HG03460 (cell line): ENCODE data around the gene CYP2A7.
"Not testable (repeated sequence)": the region's sequence is repeated elsewhere in the genome, so short reads cannot be mapped to it uniquely, and the experiment has no call there.

Experiments used
- ATAC-seq: cut with Tn5 transposase; IDR thresholded peaks from one replicate; pipeline ENCODE4 v1.9.1; 2021; ENCODE audit not compliant: unreplicated experiment

CYP2A7 gene, protein sequence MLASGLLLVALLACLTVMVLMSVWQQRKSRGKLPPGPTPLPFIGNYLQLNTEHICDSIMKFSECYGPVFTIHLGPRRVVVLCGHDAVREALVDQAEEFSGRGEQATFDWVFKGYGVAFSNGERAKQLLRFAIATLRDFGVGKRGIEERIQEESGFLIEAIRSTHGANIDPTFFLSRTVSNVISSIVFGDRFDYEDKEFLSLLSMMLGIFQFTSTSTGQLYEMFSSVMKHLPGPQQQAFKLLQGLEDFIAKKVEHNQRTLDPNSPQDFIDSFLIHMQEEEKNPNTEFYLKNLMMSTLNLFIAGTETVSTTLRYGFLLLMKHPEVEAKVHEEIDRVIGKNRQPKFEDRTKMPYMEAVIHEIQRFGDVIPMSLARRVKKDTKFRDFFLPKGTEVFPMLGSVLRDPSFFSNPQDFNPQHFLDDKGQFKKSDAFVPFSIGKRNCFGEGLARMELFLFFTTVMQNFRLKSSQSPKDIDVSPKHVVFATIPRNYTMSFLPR

DNA sequence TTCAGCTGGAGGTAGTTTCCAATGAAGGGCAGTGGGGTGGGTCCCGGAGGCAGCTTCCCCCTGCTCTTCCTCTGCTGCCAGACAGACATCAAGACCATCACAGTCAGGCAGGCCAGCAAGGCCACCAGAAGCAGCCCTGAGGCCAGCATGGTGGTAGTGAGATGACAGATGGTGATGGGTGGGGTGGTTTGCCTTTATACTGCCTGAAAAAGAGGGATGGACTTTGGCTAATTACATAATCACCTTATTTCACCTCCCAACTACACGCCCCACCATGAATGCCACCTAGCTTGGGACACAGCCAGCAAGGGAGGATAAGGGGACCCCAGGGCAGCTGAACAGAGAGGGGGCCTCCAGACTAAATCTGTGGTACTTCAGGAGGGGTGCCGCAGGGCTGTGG, at the start of gene CYP2A7:
Gene CYP2A7, minus strand, starts transcription at position 170 of the 400 bp plus-strand sequence. Its CDS starts 21 bp downstream, at position 149.
- ATAC-seq: not testable (repeated sequence)

DNA sequence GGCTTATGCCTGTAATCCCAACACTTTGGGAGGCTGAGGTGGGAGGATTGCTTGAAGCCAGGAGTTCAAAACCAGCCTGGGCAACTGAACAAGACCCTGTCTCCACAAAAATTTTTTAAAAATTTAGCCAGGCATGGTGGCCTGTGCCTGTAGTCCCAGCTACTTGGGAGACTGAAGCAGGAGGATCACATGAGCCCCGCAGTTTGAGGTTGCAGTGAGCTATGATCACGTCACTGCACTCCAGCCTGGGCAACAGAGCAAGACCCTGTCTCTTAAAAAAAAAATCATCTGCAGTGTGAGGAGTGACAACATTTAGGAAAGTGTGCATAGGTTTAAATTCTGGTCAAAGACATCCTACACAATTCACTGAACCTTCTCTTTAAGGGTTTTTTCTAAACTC, 48.8 kb upstream of the CYP2A7 start:
- not testable (repeated sequence) for ATAC-seq

DNA sequence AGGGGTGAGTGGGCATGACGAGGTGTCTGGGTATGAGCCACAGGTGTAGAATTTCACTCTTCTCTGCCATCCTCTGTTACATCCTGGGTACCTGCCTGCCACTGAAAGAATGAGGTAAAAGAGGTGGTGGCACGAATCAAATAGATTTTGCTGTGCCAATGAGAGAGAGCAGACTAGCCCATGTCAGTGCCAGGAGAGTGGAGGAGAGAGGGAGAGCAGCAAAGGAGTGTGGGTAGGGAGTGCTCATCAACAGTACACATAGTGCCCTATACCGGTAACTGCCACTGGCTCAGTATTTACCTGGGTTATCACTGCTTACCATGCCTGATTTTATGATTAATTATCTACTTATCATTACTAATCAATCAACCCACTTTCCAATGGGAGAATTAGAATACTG, 47.9 kb upstream of the CYP2A7 start:
- not testable (repeated sequence) for ATAC-seq

DNA sequence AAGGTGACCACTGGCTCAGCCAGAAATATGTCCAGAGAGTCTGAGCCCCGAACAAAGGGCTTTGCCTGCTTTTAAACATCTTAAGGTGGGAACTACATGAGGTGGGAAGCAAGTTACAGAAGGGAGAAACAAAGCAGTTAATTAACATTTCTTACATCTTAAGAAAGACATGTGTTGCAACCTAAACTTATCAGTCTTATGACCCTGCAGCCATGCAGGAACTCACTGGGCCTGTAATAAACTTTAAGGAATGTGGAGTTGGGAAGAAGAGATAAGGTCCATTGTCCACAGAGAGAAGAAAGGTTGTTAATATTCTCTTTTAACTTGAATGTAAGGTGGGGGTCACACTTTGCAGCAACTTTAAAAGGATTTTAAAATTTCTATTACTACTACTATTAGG, 46.8 kb upstream of the CYP2A7 start:
- no peak for ATAC-seq

DNA sequence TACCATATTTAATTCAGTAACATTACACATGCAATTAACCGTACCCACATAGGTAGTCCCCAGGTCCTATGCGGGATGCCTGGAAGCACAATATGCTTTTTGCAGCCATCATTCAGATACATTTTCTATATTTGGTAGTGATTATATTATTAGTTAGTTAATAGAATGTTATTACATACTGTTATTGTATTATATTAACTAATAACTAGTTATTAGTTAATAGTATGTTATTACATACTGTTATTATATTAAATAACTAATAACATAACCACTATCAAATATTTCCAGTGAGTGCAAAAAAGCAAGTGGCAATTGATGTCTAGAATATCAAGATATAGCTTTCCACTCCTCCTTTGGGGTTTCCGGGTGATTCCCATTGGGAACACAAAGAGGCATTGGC, 45.5 kb upstream of the CYP2A7 start:
- no peak for ATAC-seq

DNA sequence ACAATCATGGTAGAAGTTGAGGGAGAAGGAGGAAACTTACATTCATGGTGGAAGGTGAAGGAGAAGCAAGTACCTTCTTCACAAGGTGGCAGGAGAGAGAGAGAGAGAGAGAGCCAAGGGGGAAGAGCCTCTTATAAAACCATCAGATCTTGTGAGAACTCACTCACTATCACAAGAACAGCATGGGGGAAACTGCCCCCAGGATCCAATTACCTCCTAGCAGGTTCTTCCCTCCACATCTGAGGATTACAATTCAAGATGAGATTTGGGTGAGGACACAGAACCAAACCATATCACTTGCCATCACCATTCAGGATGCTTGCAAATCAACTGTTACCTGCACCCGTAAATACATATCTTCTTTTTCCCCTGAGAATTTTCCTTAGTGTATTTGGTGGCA, 44.2 kb upstream of the CYP2A7 start:
- ATAC-seq: not testable (repeated sequence)

DNA sequence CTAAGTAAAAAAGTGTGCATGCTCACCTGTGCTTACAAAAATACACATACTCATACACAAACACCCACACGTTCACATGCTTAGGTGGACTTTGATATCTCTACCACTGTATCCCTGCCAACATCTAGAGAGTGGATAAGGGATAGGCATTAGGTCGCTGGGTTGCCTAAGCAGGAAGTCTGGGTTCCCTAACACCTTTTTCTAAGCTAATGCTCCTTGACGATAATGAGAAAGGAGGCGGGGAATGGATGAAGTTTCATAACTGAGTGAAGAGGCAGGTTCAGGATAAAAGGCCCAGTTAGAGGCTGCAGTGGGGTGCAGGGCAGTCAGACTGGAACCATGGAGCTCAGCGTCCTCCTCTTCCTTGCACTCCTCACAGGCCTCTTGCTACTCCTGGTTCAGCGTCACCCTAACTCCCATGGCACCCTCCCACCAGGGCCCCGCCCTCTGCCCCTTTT, 41.9 kb upstream of the CYP2A7 start:
- ATAC-seq: no peak

DNA sequence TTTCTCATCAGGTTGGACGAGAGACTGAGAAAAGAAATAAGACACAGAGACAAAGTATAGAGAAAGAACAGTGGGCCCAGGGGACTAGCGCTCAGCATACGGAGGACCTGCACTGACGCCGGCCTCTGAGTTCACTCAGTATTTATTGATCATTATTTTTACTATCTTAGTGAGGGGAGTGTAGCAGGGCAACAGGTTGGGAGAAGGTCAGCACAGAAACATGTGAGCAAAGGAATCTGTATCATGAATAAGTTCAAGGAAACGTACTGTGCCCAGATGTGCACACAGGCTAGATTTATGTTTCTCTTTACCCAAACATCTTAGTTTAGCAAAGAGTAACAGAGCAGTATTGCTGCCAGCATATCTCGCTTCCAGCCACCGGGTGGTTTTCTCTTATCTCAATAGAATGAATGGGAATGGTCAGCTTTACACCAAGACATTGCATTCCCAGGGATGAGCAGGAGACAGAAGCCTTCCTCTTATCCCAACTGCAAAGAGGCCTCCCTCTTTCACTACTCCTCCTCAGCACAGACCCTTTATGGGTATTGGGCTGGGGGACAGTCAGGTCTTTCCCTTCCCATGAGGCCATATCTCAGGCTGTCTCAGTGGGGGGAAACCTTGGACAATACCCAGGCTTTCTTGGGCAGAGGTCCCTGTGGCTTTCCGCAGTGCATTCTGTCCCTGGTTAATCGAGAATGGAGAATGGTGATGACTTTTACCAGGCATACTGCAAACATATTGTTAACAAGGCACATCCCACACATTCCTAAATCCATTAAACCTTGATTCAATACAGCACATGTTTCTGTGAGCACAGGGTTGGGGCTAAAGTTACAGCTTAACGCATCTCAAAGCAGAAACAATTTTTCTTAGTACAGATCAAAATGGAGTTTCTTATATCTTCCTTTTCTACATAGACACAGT, 40.5 kb upstream of the CYP2A7 start:
- ATAC-seq: not testable (repeated sequence)

DNA sequence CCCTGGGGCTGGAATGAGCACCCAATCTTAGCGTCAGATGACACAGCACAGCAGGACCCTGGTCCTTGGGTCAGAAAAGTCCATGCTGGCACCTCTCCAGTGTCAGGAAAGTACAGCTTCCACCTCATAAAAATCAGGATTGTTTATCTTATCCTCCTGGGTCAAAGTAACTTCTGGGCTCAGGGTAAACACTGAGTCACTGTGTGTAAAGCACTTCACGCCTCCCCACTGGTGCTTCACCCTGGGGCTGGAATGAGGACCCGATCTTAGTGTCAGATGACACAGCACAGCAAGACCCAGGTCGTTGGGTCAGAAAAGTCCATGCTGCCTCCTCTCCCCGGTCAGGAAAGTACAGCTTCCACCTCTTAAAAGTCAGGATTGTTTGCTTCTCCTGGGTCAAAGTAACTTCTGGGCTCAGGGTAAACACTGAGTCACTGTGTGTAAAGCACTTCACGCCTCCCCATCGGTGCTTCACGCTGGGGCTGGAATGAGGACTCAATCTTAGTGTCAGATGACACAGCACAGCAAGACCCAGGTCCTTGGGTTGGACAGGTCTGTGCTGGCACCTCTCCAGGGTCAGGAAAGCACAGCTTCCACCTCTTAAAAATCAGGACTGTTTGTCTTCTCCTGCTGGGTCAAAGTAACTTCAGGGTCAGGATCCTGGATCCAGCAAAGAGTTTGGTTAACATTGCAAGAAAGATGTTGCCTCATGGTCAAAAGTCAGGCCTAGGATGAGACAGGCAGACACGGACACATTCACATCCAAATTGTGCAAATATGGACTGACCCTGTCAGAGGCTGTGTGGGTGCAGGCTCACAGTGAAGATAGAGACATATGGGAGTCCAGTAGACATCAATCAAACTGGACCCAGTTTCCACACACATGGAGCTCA, 39.2 kb upstream of the CYP2A7 start:
- no peak for ATAC-seq

DNA sequence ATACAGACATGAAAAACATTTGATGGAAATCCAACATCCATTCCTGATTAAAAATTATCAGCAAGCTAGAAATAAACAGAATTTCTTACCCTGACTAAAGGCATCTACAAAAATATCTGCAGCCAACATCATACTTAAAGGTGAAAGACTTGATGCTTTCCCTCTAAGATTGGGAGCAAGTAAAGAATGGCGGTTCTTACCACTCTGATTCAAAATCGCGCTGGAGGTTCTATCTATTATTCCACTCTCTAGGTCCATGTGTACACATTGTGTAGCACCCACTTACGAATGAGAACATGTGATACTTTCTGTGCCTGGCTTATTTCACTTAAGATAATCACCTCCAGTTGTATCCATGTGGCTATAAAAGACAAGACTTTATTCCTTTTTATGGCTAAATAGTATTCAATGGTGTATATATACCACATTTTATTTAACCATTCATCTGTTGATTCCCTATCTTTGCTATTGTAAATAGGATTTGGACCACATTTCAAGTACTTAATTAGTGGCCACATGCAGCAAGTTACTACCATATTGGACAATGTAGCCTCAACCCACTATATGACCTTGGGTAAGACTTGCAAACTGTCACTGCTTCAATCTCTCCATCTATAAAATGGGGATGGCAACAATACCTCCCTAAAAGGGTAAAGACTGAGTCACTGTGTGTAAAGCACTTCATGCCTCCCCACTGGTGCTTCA, 38.4 kb upstream of the CYP2A7 start:
- ATAC-seq: no peak

DNA sequence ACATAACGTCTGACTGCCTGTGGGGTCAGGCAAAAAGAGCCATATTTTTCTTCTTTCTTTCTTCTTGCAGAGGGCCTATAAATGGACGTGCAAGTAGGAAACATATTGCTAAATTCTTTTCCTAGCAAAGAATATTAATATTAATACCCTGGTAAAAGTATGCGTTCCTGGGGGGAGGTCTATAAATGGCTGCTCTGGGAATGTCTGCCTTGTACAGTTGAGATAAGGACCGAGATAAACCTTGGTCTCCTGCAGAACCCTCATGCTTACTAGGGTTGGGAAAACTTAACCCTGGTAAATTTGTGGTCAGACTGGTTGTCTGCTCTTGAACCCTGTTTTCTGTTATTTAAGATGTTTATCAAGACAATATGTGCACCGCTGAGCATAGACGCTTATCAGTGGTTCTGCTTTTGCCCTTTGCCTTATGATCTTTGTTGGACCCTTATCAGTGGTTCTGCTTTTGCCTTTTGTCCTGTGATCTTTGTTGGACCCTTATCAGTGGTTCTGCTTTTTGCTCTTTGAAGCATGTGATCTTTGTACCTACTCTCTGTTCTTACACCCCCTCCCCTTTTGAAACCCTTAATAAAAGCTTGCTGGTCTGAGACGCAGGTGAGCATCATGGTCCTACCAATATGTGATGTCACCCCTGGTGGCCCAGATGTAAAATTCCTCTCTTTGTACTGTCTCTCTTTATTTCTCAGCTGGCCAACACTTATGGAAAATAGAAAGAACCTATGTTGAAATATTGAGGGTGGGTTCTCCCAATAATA, 37.7 kb upstream of the CYP2A7 start:
- not testable (repeated sequence) for ATAC-seq

DNA sequence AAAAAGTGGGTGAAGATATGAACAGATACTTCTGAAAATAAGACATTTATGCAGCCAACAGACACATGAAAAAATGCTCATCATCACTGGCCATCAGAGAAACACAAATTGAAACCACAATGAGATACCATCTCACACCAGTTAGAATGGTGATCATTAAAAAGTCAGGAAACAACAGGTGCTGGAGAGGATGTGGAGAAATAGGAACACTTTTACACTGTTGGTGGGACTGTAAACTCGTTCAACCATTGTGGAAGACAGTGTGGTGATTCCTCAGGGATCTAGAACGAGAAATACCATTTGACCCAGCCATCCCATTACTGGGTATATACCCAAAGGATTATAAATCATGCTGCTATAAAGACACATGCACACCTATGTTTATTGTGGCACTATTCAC, 36.3 kb upstream of the CYP2A7 start:
- ATAC-seq: not testable (repeated sequence)

DNA sequence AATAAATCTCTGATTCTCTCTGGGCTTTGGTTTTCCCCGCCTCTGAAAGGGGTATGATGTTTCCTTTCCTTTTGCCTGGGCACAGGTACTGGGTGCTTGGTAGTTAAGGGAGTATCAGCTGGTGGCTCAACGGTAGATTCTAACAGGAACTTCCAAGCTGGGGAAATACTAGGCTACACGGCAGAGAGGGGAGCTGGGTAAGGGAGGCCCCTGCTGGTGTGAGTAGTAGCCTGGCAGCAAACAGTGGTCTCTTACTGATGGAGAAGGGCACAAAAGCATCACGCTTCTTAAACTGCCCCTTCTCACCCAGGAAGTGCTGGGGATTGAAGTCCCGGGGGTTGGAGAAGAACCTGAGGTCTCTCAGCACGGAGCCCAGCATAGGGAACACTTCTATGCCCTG, 26.9 kb upstream of the CYP2A7 start:
- no peak for ATAC-seq

DNA sequence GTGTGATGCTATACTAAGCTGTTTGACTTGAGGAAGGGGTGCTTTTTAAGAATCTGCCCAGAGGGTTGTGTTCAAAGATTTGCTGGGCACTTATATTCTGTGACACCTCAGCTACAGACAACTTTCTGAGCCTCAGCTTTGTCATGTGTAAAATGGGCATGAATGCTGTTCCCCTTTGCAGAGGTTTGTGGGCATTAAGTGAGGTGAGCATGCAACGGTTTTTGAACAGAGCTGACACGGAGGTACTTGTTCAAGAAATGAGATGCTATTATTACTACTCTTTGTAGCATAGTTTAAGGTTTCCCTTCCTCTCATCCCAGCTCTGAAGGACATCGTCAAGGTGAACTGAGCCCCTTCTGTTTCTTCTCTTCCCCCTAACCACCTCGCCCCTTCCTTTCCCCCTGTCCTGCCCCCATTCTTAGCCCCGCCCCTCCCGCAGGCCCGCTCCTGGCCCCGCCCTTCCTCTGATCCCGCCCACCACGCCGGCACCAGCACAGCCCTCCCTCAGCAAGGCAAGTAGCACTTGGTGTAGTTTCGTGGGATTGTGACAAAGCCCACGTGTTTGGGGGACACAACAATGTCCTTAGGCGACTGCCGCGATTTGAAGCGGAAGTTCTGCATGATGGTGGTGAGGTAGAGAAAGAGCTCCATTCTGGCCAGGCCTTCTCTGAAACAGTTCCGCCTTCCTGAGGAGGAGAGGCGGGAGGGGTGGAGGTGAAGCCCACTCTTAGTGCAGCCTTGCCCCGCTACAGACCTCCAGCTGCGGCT, 26.1 kb upstream of the CYP2A7 start:
- no peak for ATAC-seq

DNA sequence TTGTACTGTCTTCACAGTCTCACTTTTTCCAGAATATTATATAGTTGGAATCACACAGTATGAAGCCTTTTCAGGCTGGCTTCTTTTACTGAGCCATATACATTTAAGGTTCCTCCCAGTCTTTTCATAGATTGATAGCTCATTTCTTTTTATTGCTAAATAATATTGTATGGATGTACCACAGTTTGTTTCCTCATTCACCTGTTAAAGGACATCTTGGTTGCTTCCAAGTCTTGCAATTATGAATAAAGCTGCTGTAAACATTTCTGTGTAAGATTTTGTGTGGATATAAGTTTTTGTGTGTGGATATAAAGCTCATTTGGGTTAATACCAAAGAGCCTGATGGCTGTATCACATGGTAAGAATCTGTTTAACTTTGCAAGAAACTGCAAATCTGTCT, 24.5 kb upstream of the CYP2A7 start:
- ATAC-seq: no peak

DNA sequence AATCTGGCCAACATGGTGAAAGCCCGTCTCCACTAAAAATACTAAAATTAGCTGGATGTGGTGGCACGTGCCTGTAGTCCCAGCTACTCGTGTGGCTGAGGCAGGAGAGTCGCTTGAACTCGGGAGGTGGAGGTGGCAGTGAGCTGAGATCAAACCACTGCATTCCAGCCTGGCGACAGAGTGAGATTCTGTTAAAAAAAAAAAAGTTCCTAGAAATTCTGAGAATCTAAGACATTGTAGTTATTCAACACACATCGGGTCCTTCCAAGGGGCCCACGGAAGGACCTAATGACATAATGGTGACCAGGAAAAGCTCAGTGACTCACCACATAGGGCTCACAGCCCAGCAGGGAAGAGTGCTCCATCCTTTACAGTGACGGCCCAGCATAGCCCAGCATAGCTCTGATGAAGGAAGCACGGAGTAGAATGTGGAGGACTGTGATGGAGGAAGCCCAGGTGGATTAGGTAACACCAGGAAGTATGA, 22.7 kb upstream of the CYP2A7 start:
- ATAC-seq: not testable (repeated sequence)

DNA sequence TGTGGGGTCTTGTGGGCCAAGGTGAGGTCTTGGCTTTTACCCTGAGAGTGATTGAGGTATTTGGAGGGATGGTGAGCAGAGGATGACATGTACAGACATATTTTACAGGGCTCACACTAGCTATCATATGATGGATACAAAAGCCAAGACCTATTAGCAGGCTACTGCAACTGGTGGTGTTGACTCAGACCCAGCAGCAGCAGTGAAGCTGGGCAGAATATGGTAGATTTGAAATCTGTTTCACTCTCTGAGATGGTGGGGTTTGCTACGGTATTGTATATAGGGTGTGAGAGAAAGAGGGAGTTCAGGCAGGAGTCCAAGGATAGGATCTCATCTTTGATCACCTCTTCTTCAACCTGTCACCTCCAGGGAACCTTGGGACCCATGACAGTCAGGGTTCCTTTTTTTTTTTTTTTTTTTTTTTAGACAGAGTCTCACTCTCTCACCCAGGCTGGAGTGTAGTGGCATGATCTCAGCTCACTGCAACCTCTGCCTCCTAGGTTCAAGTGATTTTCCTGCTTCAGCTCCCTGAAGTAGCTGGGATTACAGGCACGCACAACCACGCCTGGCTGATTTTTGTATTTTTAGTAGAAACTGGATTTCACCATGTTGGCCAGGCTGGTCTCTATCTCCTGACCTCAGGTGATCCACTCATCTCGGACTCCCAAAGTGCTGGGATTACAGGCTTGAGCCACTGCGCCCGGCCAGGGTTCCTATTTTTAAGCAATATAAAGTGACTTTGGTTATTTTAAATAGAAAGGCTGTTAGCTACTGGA, 20.1 kb upstream of the CYP2A7 start:
- not testable (repeated sequence) for ATAC-seq

DNA sequence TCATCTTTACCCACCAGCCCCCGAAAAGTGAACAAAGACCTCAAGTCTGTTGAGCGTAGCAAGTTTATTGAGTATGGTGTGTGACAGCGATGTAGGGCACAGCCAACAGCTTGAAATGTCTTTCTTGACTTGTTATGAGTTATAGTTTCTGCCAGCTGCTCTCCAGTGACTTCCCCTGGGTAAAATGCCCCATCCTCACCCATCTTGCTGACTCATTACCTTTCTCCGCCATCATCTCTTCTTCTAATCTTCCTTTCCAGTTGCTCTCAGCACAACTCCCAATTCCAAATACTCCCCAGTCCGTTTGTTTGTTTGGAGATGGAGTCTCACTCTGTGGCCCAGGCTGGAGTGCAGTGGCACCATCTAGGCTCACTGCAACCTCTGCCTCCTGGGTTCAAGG, 18.5 kb upstream of the CYP2A7 start:
- ATAC-seq: not testable (repeated sequence)
